ENCODE data around the gene PLCH1. TPM values are rescaled to one million over a fixed set of nuclear protein-coding genes. Genes with fewer than 3 reads are reported as not detected.

The PLCH1 gene
- total RNA-seq, 1 experiment from 2014 or later = 3.8 TPM

DNA sequence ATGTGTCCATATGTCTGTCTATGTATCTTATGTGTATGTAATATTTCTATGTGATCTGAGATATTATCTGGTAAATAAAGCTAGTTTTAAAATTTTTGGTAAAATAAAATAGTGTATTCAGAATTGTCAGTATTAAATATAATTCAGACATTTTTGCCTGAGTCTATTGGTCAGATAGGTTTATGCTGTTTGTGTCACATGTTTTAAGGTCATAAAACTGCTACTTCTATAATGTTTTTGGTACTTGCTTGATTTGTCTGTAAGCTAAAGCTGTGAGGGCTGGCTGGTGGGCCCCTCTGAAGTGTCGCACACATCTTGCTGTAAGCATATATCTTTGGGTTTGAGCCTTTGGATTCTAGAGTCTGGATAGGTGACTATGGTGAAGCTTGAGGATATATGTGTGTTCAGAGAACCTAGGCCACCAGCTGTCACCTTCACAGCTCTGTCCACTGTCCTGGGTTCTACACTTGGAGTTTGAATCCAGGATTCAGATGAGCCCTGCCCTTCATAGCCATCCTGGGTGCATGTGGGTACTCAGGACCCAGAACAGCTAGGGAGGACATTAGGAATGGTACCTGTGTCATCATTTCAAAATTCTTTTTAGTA, 379.6 kb downstream of the PLCH1 start:
- Histone ChIP-seq H3K9me2 (ENCODE audit: insufficient read depth) (no peaks in the 10 kb centered on the region; the same call in 1 of the 2 replicates), H3K4me2 (ENCODE audit: low read length) (no peak overlapping the region), H3K9me3 (ENCODE audit: control insufficient read depth in 1 of 2, insufficient read depth in 1 of 2, low read depth in 1 of 2, low read length in 2 of 2) (no peaks in the 10 kb centered on the region), H4K20me1 (ENCODE audit: insufficient read depth) (no peaks in the 10 kb centered on the region), H3K4me1 (ENCODE audit: control insufficient read depth in 1 of 2, insufficient read depth in 2 of 2, low read length in 2 of 2) (no peaks in the 10 kb centered on the region), H3K9ac (ENCODE audit: low read length) (no peak overlapping the region), H3K79me2 (ENCODE audit: insufficient read depth, low read length) (no peaks in the 10 kb centered on the region), H3K36me3 (ENCODE audit: control insufficient read depth in 1 of 2, insufficient read depth in 2 of 2, low read length in 2 of 2) (no peaks in the 10 kb centered on the region), H3K4me3 (replicated peaks in 1 of 2; ENCODE audit: low read depth in 1 of 2, low read length in 2 of 2) (no peak overlapping the region), H3K27me3 (ENCODE audit: insufficient read depth, low read length) (no peaks in the 10 kb centered on the region), H2AFZ (ENCODE audit: low read depth, low read length, poor library complexity, severe bottlenecking) (no peak overlapping the region), H3K27ac (ENCODE audit: low read depth, low read length) (no peak overlapping the region)
- BruUV-seq (replicated peaks) = no TSS peak
- TF ChIP-seq CEBPB (IDR thresholded peaks at IDR 0.05; ENCODE audit: low read depth) = no peak
- 0 out of 2 replicates have a peak, but pooled peaks have one; percentile 53 for TF ChIP-seq CBX3 (IDR thresholded peaks at IDR 0.05; ENCODE audit: low read depth)
- DNase-seq (ENCODE audit: low read depth, low spot score) (no peak), ATAC-seq (no peak)
- ChIA-PET POLR2A (no interaction called here), CTCF (interaction anchor here (1.3 kb wide), 1 partner anchor 17 kb away, joined by 3 read pairs; no protein-coding TSS in a partner anchor), RAD21 (ENCODE audit: low non-redundant PET in 1 of 2, low total read pairs in 2 of 2, uncharacterized antibody in 2 of 2, unreplicated experiment in 2 of 2) (no interaction called here)
- intact Hi-C loops (cut with micrococcal nuclease) = no loop called here

DNA sequence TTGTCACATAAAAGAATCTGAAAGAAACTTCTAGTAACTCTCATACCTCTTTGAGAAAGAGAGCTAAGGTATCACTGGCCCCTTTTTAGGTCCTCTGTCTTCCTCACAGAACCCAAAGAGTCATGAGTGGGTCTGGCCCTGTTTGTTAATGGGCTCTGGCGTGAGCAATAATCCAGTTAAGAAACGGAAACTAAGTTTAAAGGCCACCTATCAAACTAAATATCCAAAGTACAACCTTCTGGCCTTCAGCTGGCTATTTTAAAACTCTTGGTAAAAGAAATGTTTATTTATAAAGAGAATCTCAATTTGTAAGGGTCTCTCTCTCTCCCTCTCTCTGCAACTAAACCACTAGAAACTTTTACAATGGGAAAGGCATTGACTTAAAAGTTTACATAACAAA, 380.4 kb downstream of the PLCH1 start:
- no TSS peak for BruUV-seq (replicated peaks)
- ChIA-PET CTCF (no interaction called here), POLR2A (no interaction called here), RAD21 (ENCODE audit: low non-redundant PET in 1 of 2, low total read pairs in 2 of 2, uncharacterized antibody in 2 of 2, unreplicated experiment in 2 of 2) (no interaction called here)
- intact Hi-C loops (cut with micrococcal nuclease) = no loop called here
- H3K9ac ChIP-seq (ENCODE audit: low read length) = no peak overlapping the region
- no peaks in the 10 kb centered on the region for H3K4me1 ChIP-seq (ENCODE audit: control insufficient read depth in 1 of 2, insufficient read depth in 2 of 2, low read length in 2 of 2)
- ATAC-seq (no peak), DNase-seq (ENCODE audit: low read depth, low spot score) (no peak)
- H3K4me2 ChIP-seq (ENCODE audit: low read length) = no peak overlapping the region
- no peaks in the 10 kb centered on the region for H3K27me3 ChIP-seq (ENCODE audit: insufficient read depth, low read length)
- H2AFZ ChIP-seq (ENCODE audit: low read depth, low read length, poor library complexity, severe bottlenecking) = no peak overlapping the region
- no peak overlapping the region for H3K27ac ChIP-seq (ENCODE audit: low read depth, low read length)
- H4K20me1 ChIP-seq (ENCODE audit: insufficient read depth) = no peaks in the 10 kb centered on the region
- H3K36me3 ChIP-seq (ENCODE audit: control insufficient read depth in 1 of 2, insufficient read depth in 2 of 2, low read length in 2 of 2) = no peaks in the 10 kb centered on the region
- no peak overlapping the region for H3K4me3 ChIP-seq (replicated peaks in 1 of 2; ENCODE audit: low read depth in 1 of 2, low read length in 2 of 2)
- H3K9me3 ChIP-seq (ENCODE audit: control insufficient read depth in 1 of 2, insufficient read depth in 1 of 2, low read depth in 1 of 2, low read length in 2 of 2) = no peaks in the 10 kb centered on the region
- H3K9me2 ChIP-seq (ENCODE audit: insufficient read depth) = no peaks in the 10 kb centered on the region; the same call in 1 of the 2 replicates
- no peaks in the 10 kb centered on the region for H3K79me2 ChIP-seq (ENCODE audit: insufficient read depth, low read length)
- TF ChIP-seq, protein P1, sequence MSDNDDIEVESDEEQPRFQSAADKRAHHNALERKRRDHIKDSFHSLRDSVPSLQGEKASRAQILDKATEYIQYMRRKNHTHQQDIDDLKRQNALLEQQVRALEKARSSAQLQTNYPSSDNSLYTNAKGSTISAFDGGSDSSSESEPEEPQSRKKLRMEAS (IDR thresholded peaks at IDR 0.05) = no peak
- TF ChIP-seq FOSL1 (IDR thresholded peaks at IDR 0.05; ENCODE audit: low read depth) = no peak
- no peak for TF ChIP-seq ELF1 (IDR thresholded peaks at IDR 0.05; ENCODE audit: borderline replicate concordance, low read depth)
- TF ChIP-seq TCF7L2 (IDR thresholded peaks at IDR 0.05; ENCODE audit: borderline replicate concordance, extremely low read depth, insufficient read depth, insufficient read length) = no peak
- TF ChIP-seq EGR1 (IDR thresholded peaks at IDR 0.05; ENCODE audit: low read depth) = no peak
- no peak for TF ChIP-seq SIN3A (IDR thresholded peaks at IDR 0.05; ENCODE audit: low read depth)
- no peak for TF ChIP-seq CEBPB (IDR thresholded peaks at IDR 0.05; ENCODE audit: low read depth)
- TF ChIP-seq EZH2phosphoT487 (IDR thresholded peaks at IDR 0.05; ENCODE audit: borderline replicate concordance) = no peak
- TF ChIP-seq YY1 (IDR thresholded peaks at IDR 0.05; ENCODE audit: extremely low read depth, insufficient replicate concordance, low read depth, low read length) = no peak
- TF ChIP-seq SRF (IDR thresholded peaks at IDR 0.05; ENCODE audit: low read depth) = no peak
- TF ChIP-seq POLR2A (IDR thresholded peaks at IDR 0.05; ENCODE audit: borderline replicate concordance, extremely low read depth, insufficient read depth, insufficient read length) = no peak
- TF ChIP-seq, protein P2, sequence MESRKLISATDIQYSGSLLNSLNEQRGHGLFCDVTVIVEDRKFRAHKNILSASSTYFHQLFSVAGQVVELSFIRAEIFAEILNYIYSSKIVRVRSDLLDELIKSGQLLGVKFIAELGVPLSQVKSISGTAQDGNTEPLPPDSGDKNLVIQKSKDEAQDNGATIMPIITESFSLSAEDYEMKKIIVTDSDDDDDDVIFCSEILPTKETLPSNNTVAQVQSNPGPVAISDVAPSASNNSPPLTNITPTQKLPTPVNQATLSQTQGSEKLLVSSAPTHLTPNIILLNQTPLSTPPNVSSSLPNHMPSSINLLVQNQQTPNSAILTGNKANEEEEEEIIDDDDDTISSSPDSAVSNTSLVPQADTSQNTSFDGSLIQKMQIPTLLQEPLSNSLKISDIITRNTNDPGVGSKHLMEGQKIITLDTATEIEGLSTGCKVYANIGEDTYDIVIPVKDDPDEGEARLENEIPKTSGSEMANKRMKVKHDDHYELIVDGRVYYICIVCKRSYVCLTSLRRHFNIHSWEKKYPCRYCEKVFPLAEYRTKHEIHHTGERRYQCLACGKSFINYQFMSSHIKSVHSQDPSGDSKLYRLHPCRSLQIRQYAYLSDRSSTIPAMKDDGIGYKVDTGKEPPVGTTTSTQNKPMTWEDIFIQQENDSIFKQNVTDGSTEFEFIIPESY (IDR thresholded peaks at IDR 0.05; ENCODE audit: extremely low read depth, insufficient replicate concordance, low read length) = no peak
- TF ChIP-seq, protein P3, sequence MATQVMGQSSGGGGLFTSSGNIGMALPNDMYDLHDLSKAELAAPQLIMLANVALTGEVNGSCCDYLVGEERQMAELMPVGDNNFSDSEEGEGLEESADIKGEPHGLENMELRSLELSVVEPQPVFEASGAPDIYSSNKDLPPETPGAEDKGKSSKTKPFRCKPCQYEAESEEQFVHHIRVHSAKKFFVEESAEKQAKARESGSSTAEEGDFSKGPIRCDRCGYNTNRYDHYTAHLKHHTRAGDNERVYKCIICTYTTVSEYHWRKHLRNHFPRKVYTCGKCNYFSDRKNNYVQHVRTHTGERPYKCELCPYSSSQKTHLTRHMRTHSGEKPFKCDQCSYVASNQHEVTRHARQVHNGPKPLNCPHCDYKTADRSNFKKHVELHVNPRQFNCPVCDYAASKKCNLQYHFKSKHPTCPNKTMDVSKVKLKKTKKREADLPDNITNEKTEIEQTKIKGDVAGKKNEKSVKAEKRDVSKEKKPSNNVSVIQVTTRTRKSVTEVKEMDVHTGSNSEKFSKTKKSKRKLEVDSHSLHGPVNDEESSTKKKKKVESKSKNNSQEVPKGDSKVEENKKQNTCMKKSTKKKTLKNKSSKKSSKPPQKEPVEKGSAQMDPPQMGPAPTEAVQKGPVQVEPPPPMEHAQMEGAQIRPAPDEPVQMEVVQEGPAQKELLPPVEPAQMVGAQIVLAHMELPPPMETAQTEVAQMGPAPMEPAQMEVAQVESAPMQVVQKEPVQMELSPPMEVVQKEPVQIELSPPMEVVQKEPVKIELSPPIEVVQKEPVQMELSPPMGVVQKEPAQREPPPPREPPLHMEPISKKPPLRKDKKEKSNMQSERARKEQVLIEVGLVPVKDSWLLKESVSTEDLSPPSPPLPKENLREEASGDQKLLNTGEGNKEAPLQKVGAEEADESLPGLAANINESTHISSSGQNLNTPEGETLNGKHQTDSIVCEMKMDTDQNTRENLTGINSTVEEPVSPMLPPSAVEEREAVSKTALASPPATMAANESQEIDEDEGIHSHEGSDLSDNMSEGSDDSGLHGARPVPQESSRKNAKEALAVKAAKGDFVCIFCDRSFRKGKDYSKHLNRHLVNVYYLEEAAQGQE (IDR thresholded peaks at IDR 0.05; ENCODE audit: low read depth) = no peak
- TF ChIP-seq POLR2AphosphoS5 (IDR thresholded peaks at IDR 0.05; ENCODE audit: low read depth, low read length) = no peak
